GM12878 (cell line): ENCODE measurements around the gene TAS2R30. TPM values are rescaled to one million over a fixed set of nuclear protein-coding genes. Genes with fewer than 3 reads are reported as not detected.

Source experiments
- DPF2 ChIP-seq: fragments of 450-650 bp; IDR thresholded peaks from 2 replicates; pipeline ENCODE4 v1.6.1; 2017; ENCODE audit warnings: mild to moderate bottlenecking
- ESRRA ChIP-seq: IDR thresholded peaks from 2 replicates; pipeline ENCODE4 v1.6.1; 2012; ENCODE audit warnings: mild to moderate bottlenecking, low read length, improper control_type of control experiment
- HDGF ChIP-seq: fragments of 450-650 bp; IDR thresholded peaks from 2 replicates; pipeline ENCODE4 v1.6.1; 2016; ENCODE audit warnings: antibody characterized with exemption
- MEF2A ChIP-seq: IDR thresholded peaks from 2 replicates; pipeline ENCODE4 v1.6.1; 2011; ENCODE audit warnings: low read depth, mild to moderate bottlenecking, low read length, moderate library complexity; ENCODE audit not compliant: insufficient read depth
- POLR2AphosphoS2 ChIP-seq: IDR thresholded peaks from 2 replicates; pipeline ENCODE4 v1.6.1; 2011; ENCODE audit warnings: low read depth, mild to moderate bottlenecking, low read length, improper control_type of control experiment, moderate library complexity
- RCOR1 ChIP-seq: conservative IDR thresholded peaks from 2 replicates; pipeline ENCODE4 v1.6.1; 2012; ENCODE audit warnings: low read depth, low read length, improper control_type of control experiment
- SIN3A ChIP-seq: IDR thresholded peaks from 2 replicates; pipeline ENCODE4 v1.6.1; 2012; ENCODE audit warnings: low read depth, low read length, improper control_type of control experiment
- polyA plus RNA-seq, 11 experiments: library from polyadenylated mRNA; depleted of rRNA in 4 of 11; unstranded in 6 of 11; stranded (reverse) in 5 of 11; fragments of >200 nt; fragmentation: Nextera tagmentation in 4 of 11; fragmentation: Illumina TruSeq in 1 of 11; extraction: Ambion mirVana in 4 of 11; extraction: Trizol in 1 of 11; gene quantifications; 1 replicate in 1 of 11; 2 replicates in 10 of 11; pipeline versions ENCODE4 v1.2.1 to v1.2.3, GENCODE V29; 2011 to 2016; ENCODE audit warnings: inconsistent platforms in 2 of 11, missing spikeins in 2 of 11, low read depth in 1 of 11
- total RNA-seq, 4 experiments: library from RNA; depleted of rRNA in 3 of 4; stranded (reverse); fragments of >200 nt in 3 of 4; fragmentation: Illumina TruSeq in 1 of 4; extraction: Trizol in 1 of 4; gene quantifications; 2 replicates each; pipeline versions ENCODE4 v1.2.1 to v1.2.3, GENCODE V29; 2013 to 2021
- TF ChIP-seq, protein P1 (sequence below): fragments of 150-350 bp; IDR thresholded peaks from 2 replicates; pipeline ENCODE4 v1.6.1; 2014; ENCODE audit warnings: mild to moderate bottlenecking, low read depth, low read length
- TF ChIP-seq, protein P2 (sequence below): IDR thresholded peaks from 2 replicates; pipeline ENCODE4 v1.6.1; 2011; ENCODE audit warnings: mild to moderate bottlenecking, low read depth, low read length, moderate library complexity; ENCODE audit not compliant: insufficient replicate concordance
- TF ChIP-seq, protein P3 (sequence below): fragments of 450-650 bp; IDR thresholded peaks from 2 replicates; pipeline ENCODE4 v1.6.1; 2017; ENCODE audit warnings: borderline replicate concordance
- TF ChIP-seq, protein P4 (sequence below): fragments of 450-650 bp; IDR thresholded peaks from 2 replicates; pipeline ENCODE4 v1.6.1; 2017; ENCODE audit warnings: mild to moderate bottlenecking, moderate library complexity
- TF ChIP-seq, protein P5 (sequence below): fragments of 450-650 bp; IDR thresholded peaks from 2 replicates; pipeline ENCODE4 v1.6.1; 2016; ENCODE audit warnings: mild to moderate bottlenecking
- TF ChIP-seq, protein P6 (sequence below): IDR thresholded peaks from 2 replicates; pipeline ENCODE4 v1.6.1; 2012; ENCODE audit warnings: low read length, inconsistent platforms

The TAS2R30 gene
- total and polyA plus RNA-seq, 10 of the 15 experiments (the other 5 are each of a cell fraction or from before 2014, with no cell fraction given): 0.09 to 5.9 (median 0.54) TPM; not detected in 3

DNA sequence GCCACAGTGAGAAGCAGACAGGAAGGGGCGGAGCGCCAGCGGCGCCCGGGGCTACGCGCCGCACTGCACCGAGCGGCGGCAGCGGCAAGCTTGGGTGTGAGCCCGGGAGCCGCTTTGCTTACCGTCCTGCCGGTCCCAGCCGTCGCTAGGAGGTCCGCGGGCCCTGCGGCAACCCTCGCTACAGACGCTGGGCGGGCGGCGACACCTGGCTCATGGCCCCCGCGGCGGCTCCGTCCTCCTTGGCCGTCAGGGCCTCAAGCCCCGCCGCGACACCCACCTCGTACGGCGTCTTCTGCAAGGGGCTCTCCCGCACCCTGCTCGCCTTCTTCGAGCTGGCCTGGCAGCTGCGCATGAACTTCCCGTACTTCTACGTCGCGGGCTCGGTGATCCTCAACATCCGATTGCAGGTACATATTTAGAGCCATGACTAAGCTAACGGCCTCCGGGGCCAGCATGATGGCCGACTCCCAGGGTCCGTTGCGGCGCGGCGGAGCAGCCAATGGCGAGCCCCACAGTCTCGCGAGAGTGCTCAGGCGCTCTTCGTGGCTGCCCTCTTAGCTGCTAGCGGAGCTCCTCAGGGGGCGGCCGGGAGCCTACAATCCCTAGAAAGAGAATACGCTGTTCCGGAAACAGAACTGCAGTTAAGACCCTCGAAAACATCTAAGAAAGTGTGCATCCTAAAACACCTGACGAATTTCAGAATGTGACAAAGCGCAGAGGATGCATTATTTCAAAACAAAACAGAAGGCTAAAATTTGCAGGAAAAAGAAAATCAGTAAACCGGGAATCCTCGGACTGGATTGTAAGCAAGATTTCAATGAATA is 36.9 kb upstream of the TAS2R30 start, which contains the start of gene SMIM10L1 (continued):
- no peak for TF ChIP-seq ESRRA
- TF ChIP-seq MEF2A: 0 out of 2 replicates have a peak, but pooled peaks have one; percentile 51
- TF ChIP-seq, protein P1, sequence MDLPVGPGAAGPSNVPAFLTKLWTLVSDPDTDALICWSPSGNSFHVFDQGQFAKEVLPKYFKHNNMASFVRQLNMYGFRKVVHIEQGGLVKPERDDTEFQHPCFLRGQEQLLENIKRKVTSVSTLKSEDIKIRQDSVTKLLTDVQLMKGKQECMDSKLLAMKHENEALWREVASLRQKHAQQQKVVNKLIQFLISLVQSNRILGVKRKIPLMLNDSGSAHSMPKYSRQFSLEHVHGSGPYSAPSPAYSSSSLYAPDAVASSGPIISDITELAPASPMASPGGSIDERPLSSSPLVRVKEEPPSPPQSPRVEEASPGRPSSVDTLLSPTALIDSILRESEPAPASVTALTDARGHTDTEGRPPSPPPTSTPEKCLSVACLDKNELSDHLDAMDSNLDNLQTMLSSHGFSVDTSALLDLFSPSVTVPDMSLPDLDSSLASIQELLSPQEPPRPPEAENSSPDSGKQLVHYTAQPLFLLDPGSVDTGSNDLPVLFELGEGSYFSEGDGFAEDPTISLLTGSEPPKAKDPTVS: no peak
- TF ChIP-seq, protein P2, sequence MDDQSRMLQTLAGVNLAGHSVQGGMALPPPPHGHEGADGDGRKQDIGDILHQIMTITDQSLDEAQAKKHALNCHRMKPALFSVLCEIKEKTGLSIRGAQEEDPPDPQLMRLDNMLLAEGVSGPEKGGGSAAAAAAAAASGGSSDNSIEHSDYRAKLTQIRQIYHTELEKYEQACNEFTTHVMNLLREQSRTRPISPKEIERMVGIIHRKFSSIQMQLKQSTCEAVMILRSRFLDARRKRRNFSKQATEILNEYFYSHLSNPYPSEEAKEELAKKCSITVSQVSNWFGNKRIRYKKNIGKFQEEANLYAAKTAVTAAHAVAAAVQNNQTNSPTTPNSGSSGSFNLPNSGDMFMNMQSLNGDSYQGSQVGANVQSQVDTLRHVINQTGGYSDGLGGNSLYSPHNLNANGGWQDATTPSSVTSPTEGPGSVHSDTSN: no peak
- TF ChIP-seq DPF2: peak; percentile 79
- TF ChIP-seq, protein P3, sequence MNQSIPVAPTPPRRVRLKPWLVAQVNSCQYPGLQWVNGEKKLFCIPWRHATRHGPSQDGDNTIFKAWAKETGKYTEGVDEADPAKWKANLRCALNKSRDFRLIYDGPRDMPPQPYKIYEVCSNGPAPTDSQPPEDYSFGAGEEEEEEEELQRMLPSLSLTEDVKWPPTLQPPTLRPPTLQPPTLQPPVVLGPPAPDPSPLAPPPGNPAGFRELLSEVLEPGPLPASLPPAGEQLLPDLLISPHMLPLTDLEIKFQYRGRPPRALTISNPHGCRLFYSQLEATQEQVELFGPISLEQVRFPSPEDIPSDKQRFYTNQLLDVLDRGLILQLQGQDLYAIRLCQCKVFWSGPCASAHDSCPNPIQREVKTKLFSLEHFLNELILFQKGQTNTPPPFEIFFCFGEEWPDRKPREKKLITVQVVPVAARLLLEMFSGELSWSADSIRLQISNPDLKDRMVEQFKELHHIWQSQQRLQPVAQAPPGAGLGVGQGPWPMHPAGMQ: peak; percentile 81
- TF ChIP-seq, protein P4, sequence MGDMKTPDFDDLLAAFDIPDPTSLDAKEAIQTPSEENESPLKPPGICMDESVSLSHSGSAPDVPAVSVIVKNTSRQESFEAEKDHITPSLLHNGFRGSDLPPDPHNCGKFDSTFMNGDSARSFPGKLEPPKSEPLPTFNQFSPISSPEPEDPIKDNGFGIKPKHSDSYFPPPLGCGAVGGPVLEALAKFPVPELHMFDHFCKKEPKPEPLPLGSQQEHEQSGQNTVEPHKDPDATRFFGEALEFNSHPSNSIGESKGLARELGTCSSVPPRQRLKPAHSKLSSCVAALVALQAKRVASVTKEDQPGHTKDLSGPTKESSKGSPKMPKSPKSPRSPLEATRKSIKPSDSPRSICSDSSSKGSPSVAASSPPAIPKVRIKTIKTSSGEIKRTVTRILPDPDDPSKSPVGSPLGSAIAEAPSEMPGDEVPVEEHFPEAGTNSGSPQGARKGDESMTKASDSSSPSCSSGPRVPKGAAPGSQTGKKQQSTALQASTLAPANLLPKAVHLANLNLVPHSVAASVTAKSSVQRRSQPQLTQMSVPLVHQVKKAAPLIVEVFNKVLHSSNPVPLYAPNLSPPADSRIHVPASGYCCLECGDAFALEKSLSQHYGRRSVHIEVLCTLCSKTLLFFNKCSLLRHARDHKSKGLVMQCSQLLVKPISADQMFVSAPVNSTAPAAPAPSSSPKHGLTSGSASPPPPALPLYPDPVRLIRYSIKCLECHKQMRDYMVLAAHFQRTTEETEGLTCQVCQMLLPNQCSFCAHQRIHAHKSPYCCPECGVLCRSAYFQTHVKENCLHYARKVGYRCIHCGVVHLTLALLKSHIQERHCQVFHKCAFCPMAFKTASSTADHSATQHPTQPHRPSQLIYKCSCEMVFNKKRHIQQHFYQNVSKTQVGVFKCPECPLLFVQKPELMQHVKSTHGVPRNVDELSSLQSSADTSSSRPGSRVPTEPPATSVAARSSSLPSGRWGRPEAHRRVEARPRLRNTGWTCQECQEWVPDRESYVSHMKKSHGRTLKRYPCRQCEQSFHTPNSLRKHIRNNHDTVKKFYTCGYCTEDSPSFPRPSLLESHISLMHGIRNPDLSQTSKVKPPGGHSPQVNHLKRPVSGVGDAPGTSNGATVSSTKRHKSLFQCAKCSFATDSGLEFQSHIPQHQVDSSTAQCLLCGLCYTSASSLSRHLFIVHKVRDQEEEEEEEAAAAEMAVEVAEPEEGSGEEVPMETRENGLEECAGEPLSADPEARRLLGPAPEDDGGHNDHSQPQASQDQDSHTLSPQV: no peak
- no peak for TF ChIP-seq HDGF
- TF ChIP-seq, protein P5, sequence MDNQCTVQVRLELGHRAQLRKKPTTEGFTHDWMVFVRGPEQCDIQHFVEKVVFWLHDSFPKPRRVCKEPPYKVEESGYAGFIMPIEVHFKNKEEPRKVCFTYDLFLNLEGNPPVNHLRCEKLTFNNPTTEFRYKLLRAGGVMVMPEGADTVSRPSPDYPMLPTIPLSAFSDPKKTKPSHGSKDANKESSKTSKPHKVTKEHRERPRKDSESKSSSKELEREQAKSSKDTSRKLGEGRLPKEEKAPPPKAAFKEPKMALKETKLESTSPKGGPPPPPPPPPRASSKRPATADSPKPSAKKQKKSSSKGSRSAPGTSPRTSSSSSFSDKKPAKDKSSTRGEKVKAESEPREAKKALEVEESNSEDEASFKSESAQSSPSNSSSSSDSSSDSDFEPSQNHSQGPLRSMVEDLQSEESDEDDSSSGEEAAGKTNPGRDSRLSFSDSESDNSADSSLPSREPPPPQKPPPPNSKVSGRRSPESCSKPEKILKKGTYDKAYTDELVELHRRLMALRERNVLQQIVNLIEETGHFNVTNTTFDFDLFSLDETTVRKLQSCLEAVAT: peak; percentile 49; the same call in 1 of the 2 replicates
- TF ChIP-seq, protein P6, sequence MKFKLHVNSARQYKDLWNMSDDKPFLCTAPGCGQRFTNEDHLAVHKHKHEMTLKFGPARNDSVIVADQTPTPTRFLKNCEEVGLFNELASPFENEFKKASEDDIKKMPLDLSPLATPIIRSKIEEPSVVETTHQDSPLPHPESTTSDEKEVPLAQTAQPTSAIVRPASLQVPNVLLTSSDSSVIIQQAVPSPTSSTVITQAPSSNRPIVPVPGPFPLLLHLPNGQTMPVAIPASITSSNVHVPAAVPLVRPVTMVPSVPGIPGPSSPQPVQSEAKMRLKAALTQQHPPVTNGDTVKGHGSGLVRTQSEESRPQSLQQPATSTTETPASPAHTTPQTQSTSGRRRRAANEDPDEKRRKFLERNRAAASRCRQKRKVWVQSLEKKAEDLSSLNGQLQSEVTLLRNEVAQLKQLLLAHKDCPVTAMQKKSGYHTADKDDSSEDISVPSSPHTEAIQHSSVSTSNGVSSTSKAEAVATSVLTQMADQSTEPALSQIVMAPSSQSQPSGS: no peak
- peak; percentile 24; the same call in 1 of the 2 replicates for TF ChIP-seq SIN3A
- peak; percentile 86 for TF ChIP-seq POLR2AphosphoS2
- peak; percentile 98 for TF ChIP-seq RCOR1
